ENCODE measurements around the gene AKAP8L.
A peak's percentile ranks its signal among the peaks of the same experiment; 100 is the strongest.

The AKAP8L gene

GRCh38 chr19:15456441-15456840, 37.7 kb upstream of the AKAP8L start:
- no peaks in the 10 kb centered on the region for H3K9me2 ChIP-seq (replicated peaks; ENCODE audit: low read depth, low read length)
- no peak overlapping the region for H3K4me2 ChIP-seq (ENCODE audit: low read depth, low read length, poor library complexity, severe bottlenecking)
- H3K27me3 ChIP-seq (ENCODE audit: insufficient read depth, low read length, poor library complexity, severe bottlenecking) = no peaks in the 10 kb centered on the region
- peaks cover 5% of the 10 kb centered on the region; the same call in 1 of the 2 replicates for H3K79me2 ChIP-seq (ENCODE audit: insufficient read depth, low read length)
- 0 out of 2 replicates have a peak, but pooled peaks cover 6% of the 10 kb centered on the region for H3F3A ChIP-seq (ENCODE audit: low read depth)
- no peak overlapping the region for H3K9ac ChIP-seq (ENCODE audit: low read depth, low read length, poor library complexity, severe bottlenecking)
- H3K9me3 ChIP-seq (ENCODE audit: insufficient read depth, low read depth, low read length) = no peaks in the 10 kb centered on the region
- H2AFZ ChIP-seq (ENCODE audit: low read length) = no peak overlapping the region
- TF ChIP-seq EZH2phosphoT487 (IDR thresholded peaks at IDR 0.05; ENCODE audit: borderline replicate concordance) = no peak
- H3K4me3 ChIP-seq (ENCODE audit: low read length, poor library complexity, severe bottlenecking) = no peak overlapping the region
- H3K4me1 ChIP-seq (ENCODE audit: insufficient read depth, low read length, poor library complexity, severe bottlenecking) = peaks cover 3% of the 10 kb centered on the region
- H4K20me1 ChIP-seq (ENCODE audit: insufficient read depth, low read length, poor library complexity, severe bottlenecking) = no peaks in the 10 kb centered on the region
- peaks cover 19% of the 10 kb centered on the region; the same call in 1 of the 2 replicates for H3K36me3 ChIP-seq (ENCODE audit: insufficient read depth, low read length)

DNA sequence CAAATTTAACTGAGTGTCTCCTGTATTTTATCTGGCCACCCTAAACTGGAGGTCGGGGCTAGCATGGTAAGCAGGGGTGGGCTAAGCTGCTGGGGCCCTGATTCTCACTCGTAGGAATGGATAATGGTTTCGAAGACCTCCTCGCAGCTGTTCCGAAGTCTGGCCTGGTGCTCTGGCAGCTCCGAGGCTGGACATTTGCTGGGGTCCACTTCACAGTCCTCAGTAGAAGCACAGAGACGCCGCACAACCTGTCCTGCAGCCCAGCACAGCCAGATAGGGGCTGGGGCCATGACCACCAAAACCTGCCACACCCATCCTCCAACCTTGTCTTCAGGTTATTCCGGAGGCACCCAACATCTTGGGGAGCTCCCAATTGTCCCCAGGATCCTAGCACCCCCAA, 37.2 kb upstream of the AKAP8L start:
- Histone ChIP-seq H2AFZ (ENCODE audit: low read length) (no peak overlapping the region), H3K27me3 (ENCODE audit: insufficient read depth, low read length, poor library complexity, severe bottlenecking) (no peaks in the 10 kb centered on the region), H3K79me2 (ENCODE audit: insufficient read depth, low read length) (peaks cover under 1% of the 10 kb centered on the region; the same call in 1 of the 2 replicates), H3F3A (ENCODE audit: low read depth) (peaks cover 9% of the 10 kb centered on the region; the same call in 1 of the 2 replicates), H3K9me2 (replicated peaks; ENCODE audit: low read depth, low read length) (no peaks in the 10 kb centered on the region), H3K36me3 (ENCODE audit: insufficient read depth, low read length) (peaks cover 18% of the 10 kb centered on the region; the same call in 1 of the 2 replicates), H4K20me1 (ENCODE audit: insufficient read depth, low read length, poor library complexity, severe bottlenecking) (no peaks in the 10 kb centered on the region), H3K9ac (ENCODE audit: low read depth, low read length, poor library complexity, severe bottlenecking) (no peak overlapping the region), H3K4me2 (ENCODE audit: low read depth, low read length, poor library complexity, severe bottlenecking) (no peak overlapping the region), H3K4me1 (ENCODE audit: insufficient read depth, low read length, poor library complexity, severe bottlenecking) (no peaks in the 10 kb centered on the region), H3K4me3 (ENCODE audit: low read length, poor library complexity, severe bottlenecking) (no peak overlapping the region), H3K9me3 (ENCODE audit: insufficient read depth, low read depth, low read length) (no peaks in the 10 kb centered on the region)
- TF ChIP-seq, protein P1, sequence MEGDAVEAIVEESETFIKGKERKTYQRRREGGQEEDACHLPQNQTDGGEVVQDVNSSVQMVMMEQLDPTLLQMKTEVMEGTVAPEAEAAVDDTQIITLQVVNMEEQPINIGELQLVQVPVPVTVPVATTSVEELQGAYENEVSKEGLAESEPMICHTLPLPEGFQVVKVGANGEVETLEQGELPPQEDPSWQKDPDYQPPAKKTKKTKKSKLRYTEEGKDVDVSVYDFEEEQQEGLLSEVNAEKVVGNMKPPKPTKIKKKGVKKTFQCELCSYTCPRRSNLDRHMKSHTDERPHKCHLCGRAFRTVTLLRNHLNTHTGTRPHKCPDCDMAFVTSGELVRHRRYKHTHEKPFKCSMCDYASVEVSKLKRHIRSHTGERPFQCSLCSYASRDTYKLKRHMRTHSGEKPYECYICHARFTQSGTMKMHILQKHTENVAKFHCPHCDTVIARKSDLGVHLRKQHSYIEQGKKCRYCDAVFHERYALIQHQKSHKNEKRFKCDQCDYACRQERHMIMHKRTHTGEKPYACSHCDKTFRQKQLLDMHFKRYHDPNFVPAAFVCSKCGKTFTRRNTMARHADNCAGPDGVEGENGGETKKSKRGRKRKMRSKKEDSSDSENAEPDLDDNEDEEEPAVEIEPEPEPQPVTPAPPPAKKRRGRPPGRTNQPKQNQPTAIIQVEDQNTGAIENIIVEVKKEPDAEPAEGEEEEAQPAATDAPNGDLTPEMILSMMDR (conservative IDR thresholded peaks at IDR 0.05; ENCODE audit: low read length) = no peak
- TF ChIP-seq EZH2phosphoT487 (IDR thresholded peaks at IDR 0.05; ENCODE audit: borderline replicate concordance) = no peak

DNA sequence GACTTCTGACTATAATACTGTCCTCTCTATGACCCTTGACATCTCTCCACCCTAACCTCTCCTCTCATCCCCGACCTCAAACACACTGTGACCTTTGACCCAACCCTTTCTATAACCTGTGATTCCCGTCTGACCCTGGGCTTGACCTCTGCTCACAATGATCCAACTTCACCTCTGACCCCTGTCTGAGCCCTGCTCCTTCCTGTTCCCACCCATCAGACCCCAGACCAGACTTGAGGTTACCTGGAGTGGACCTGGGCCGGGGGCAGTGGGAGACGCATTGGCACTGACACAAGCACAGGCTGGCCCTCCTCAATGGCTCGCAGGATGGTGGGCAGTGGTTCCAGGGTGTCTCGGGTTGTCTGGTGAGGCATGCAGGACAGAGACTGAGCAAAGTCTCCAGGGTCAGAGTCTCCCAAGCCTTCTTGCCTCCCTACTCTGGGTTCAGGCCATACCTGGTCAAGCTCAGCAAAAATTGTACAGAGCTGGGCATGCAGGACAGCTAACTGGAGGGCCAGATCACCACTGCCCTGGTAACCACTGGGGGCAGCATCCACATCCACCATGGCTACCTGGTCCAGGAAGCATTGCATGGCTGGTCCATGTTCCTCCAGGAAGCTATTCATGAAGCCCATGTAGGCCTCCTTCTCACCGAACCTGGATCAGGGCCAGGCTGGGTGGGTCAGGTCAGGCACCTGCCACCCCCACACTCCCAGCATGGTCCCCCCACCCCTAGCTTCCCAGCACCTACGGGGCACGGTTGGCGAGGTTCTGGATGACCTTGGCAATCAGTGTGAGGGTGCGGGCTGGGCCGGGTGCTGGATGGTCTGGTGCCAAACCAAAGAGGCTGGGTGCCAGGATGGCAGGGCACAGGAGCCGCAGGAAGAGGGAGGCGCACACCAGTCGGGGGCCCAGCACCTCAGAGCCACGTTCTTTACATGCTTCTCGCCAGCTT, 35.4 kb upstream of the AKAP8L start:
- Histone ChIP-seq H3K9ac (ENCODE audit: low read depth, low read length, poor library complexity, severe bottlenecking) (no peak overlapping the region), H3K27me3 (ENCODE audit: insufficient read depth, low read length, poor library complexity, severe bottlenecking) (no peaks in the 10 kb centered on the region), H3K79me2 (ENCODE audit: insufficient read depth, low read length) (no peaks in the 10 kb centered on the region), H4K20me1 (ENCODE audit: insufficient read depth, low read length, poor library complexity, severe bottlenecking) (no peaks in the 10 kb centered on the region), H2AFZ (ENCODE audit: low read length) (no peak overlapping the region), H3K4me1 (ENCODE audit: insufficient read depth, low read length, poor library complexity, severe bottlenecking) (no peaks in the 10 kb centered on the region), H3F3A (ENCODE audit: low read depth) (peaks cover 14% of the 10 kb centered on the region; the same call in 1 of the 2 replicates), H3K9me3 (ENCODE audit: insufficient read depth, low read depth, low read length) (no peaks in the 10 kb centered on the region), H3K4me2 (ENCODE audit: low read depth, low read length, poor library complexity, severe bottlenecking) (no peak overlapping the region), H3K4me3 (ENCODE audit: low read length, poor library complexity, severe bottlenecking) (no peak overlapping the region), H3K9me2 (replicated peaks; ENCODE audit: low read depth, low read length) (no peaks in the 10 kb centered on the region), H3K36me3 (ENCODE audit: insufficient read depth, low read length) (peaks cover 16% of the 10 kb centered on the region; the same call in 1 of the 2 replicates)
- no peak for TF ChIP-seq EZH2phosphoT487 (IDR thresholded peaks at IDR 0.05; ENCODE audit: borderline replicate concordance)
- TF ChIP-seq, protein P1 (conservative IDR thresholded peaks at IDR 0.05; ENCODE audit: low read length) = peak; percentile 51

Data from Loucy (cell line).